CD4-positive, alpha-beta memory T cell (primary cell): Measurements from ENCODE around the gene ATRNL1. TPM values are rescaled to one million over a fixed set of nuclear protein-coding genes. Genes with fewer than 3 reads are reported as not detected.

Experiments
- CTCF ChIA-PET: fragments of 350-600 bp; sonication (Branson Sonifier 250); formaldehyde crosslinking; loops from one replicate; lab custom pipeline; 2021; ENCODE audit warnings: inconsistent platforms; ENCODE audit not compliant: partially characterized antibody; lab: Charles Lee
- POLR2A ChIA-PET: fragments of 350-600 bp; sonication (Branson Sonifier 250); formaldehyde crosslinking; loops from one replicate; lab custom pipeline; 2021; ENCODE audit not compliant: partially characterized antibody; lab: Charles Lee
- DNase-seq, 5 donors: peaks; one replicate each; pipeline versions ENCODE4 v3.0.0 to v3.0.0-alpha.2; 2020 to 2022; ENCODE audit warnings: mixed read lengths in 1 of 5
- H3K27ac ChIP-seq: one replicate; pipeline ENCODE4 v1.7.0; 2013; ENCODE audit warnings: low read depth, low read length
- H3K27me3 ChIP-seq: 2 replicates; pipeline ENCODE4 v1.7.0; 2013; ENCODE audit warnings: mild to moderate bottlenecking, low read length, moderate library complexity; ENCODE audit not compliant: insufficient read depth
- H3K36me3 ChIP-seq: 2 replicates; pipeline ENCODE4 v1.7.0; 2013; ENCODE audit warnings: mild to moderate bottlenecking, low read length, moderate library complexity; ENCODE audit not compliant: insufficient read depth
- H3K4me1 ChIP-seq: 2 replicates; pipeline ENCODE4 v1.7.0; 2013; ENCODE audit warnings: mild to moderate bottlenecking, low read length, moderate library complexity; ENCODE audit not compliant: insufficient read depth
- H3K4me3 ChIP-seq, 2 donors: one replicate each; pipeline ENCODE4 v1.7.0; 2013; ENCODE audit warnings: low read length in 2 of 2, mild to moderate bottlenecking in 1 of 2
- H3K9me3 ChIP-seq, 2 donors: one replicate each; pipeline ENCODE4 v1.7.0; 2013; ENCODE audit warnings: low read length in 2 of 2, control low read depth in 1 of 2; ENCODE audit not compliant: control insufficient read depth in 1 of 2
- H3K27ac Mint-ChIP-seq, 7 donors: one replicate each; pipeline ENCODE4 v1.8.0; 2020 to 2021; ENCODE audit warnings: mixed read lengths in 7 of 7, mild to moderate bottlenecking in 6 of 7, inconsistent platforms in 3 of 7, moderate library complexity in 3 of 7
- H3K27me3 Mint-ChIP-seq, 2 donors: one replicate each; pipeline ENCODE4 v1.8.0; 2020 to 2021; ENCODE audit warnings: mixed read lengths in 2 of 2
- H3K36me3 Mint-ChIP-seq, 2 donors: one replicate each; pipeline ENCODE4 v1.8.0; 2020 to 2021; ENCODE audit warnings: mixed read lengths in 2 of 2, inconsistent platforms in 1 of 2, mild to moderate bottlenecking in 1 of 2
- H3K4me1 Mint-ChIP-seq, 4 donors: one replicate each; pipeline ENCODE4 v1.8.0; 2020 to 2021; ENCODE audit warnings: mixed read lengths in 4 of 4, mild to moderate bottlenecking in 1 of 4
- H3K4me3 Mint-ChIP-seq, 8 donors: one replicate each; pipeline ENCODE4 v1.8.0; 2020 to 2021; ENCODE audit warnings: mixed read lengths in 8 of 8, mild to moderate bottlenecking in 7 of 8, moderate library complexity in 6 of 8, inconsistent platforms in 3 of 8
- H3K9me3 Mint-ChIP-seq, 8 donors: one replicate each; pipeline ENCODE4 v1.8.0; 2020 to 2021; ENCODE audit warnings: mixed read lengths in 8 of 8, mild to moderate bottlenecking in 5 of 8, inconsistent platforms in 3 of 8, moderate library complexity in 1 of 8
- intact Hi-C: fragments of 100-400 bp; cut with micrococcal nuclease; formaldehyde crosslinking; loops from one replicate; pipeline ENCODE4 v1.15.1; 2023
- polyA plus RNA-seq, 2 donors: library from polyadenylated mRNA; unstranded; fragments of 300-500 nt; fragmentation: Illumina TruSeq; gene quantifications; one replicate each; pipeline ENCODE4 v1.2.3, GENCODE V29; 2021
- total RNA-seq, 2 experiments: library from RNA; stranded (reverse); gene quantifications; one replicate each; pipeline ENCODE4 v1.2.3, GENCODE V29; 2021

Gene ATRNL1
- total and polyA plus RNA-seq, 4 experiments from 2014 or later: 0.23 to 0.50 TPM; not detected in 2

- Histone ChIP-seq H3K27ac (no peak overlapping the region), H3K9me3 (no peaks in the 10 kb centered on the region), H3K27me3 (no peaks in the 10 kb centered on the region), H3K36me3 (no peaks in the 10 kb centered on the region), H3K4me1 (no peaks in the 10 kb centered on the region), H3K4me3 (no peak overlapping the region)
- Mint-ChIP-seq H3K4me1 (no peaks in the 10 kb centered on the region), H3K4me3 (no peak overlapping the region), H3K27me3 (no peaks in the 10 kb centered on the region), H3K9me3 (peaks cover 0 to 8% (median 4%) of the 10 kb centered on the region in 8 donors), H3K36me3 (no peaks in the 10 kb centered on the region), H3K27ac (no peak overlapping the region)
- intact Hi-C loops: no loop called here
- POLR2A ChIA-PET: no interaction called here
- DNase-seq: peak in 1 of 5 donors; percentile 27
- CTCF ChIA-PET: no interaction called here
Observed at GRCh38 chr10:115854740-115855435, 761.7 kb downstream of the ATRNL1 start.

DNA sequence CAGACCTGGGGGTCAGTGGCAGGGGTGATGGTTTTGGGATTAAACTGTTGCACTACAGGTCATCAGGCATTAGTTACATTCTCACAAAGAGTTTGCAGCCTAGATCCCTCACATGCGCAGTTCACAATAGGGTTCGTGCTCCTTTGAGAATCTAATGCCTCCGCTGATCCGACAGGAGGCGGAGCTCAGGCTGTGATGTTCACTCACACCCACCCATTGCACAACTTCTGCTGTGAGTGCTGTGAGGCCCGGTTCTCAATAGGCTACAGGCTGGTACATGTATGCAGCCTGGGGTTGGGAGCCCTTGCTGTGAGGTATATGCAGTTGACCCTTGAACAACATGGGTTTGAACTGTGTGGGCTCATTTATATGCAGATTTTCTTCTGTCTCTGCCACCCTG is 763.4 kb downstream of the ATRNL1 start:
- CTCF ChIA-PET: no interaction called here

GRCh38 chr10:115857856-115858255 is 764.7 kb downstream of the ATRNL1 start:
- ChIA-PET POLR2A (no interaction called here), CTCF (no interaction called here)
- no peaks in the 10 kb centered on the region for H3K36me3 Mint-ChIP-seq
- no peak overlapping the region for H3K27ac Mint-ChIP-seq
- no peak overlapping the region for H3K27ac ChIP-seq
- no peaks in the 10 kb centered on the region for H3K27me3 ChIP-seq
- H3K4me3 Mint-ChIP-seq: no peak overlapping the region
- H3K36me3 ChIP-seq: no peaks in the 10 kb centered on the region
- peaks cover 0 to 10% (median 3%) of the 10 kb centered on the region in 8 donors for H3K9me3 Mint-ChIP-seq
- no peaks in the 10 kb centered on the region for H3K27me3 Mint-ChIP-seq
- no peaks in the 10 kb centered on the region for H3K9me3 ChIP-seq
- no peaks in the 10 kb centered on the region for H3K4me1 ChIP-seq
- DNase-seq: no peak
- H3K4me1 Mint-ChIP-seq: no peaks in the 10 kb centered on the region
- intact Hi-C loops: no loop called here
- no peak overlapping the region for H3K4me3 ChIP-seq

More for the DNA sequence above, 763.4 kb downstream of the ATRNL1 start:
- intact Hi-C loops: no loop called here
- Histone ChIP-seq H3K9me3 (no peaks in the 10 kb centered on the region), H3K4me3 (no peak overlapping the region), H3K27ac (no peak overlapping the region), H3K27me3 (no peaks in the 10 kb centered on the region), H3K4me1 (no peaks in the 10 kb centered on the region), H3K36me3 (no peaks in the 10 kb centered on the region)
- no peaks in the 10 kb centered on the region for H3K36me3 Mint-ChIP-seq
- no peaks in the 10 kb centered on the region for H3K27me3 Mint-ChIP-seq
- no peaks in the 10 kb centered on the region for H3K4me1 Mint-ChIP-seq
- DNase-seq: no peak
- H3K9me3 Mint-ChIP-seq: peaks cover 0 to 10% (median 4%) of the 10 kb centered on the region in 8 donors
- POLR2A ChIA-PET: no interaction called here
- H3K27ac Mint-ChIP-seq: no peak overlapping the region
- H3K4me3 Mint-ChIP-seq: no peak overlapping the region

DNA sequence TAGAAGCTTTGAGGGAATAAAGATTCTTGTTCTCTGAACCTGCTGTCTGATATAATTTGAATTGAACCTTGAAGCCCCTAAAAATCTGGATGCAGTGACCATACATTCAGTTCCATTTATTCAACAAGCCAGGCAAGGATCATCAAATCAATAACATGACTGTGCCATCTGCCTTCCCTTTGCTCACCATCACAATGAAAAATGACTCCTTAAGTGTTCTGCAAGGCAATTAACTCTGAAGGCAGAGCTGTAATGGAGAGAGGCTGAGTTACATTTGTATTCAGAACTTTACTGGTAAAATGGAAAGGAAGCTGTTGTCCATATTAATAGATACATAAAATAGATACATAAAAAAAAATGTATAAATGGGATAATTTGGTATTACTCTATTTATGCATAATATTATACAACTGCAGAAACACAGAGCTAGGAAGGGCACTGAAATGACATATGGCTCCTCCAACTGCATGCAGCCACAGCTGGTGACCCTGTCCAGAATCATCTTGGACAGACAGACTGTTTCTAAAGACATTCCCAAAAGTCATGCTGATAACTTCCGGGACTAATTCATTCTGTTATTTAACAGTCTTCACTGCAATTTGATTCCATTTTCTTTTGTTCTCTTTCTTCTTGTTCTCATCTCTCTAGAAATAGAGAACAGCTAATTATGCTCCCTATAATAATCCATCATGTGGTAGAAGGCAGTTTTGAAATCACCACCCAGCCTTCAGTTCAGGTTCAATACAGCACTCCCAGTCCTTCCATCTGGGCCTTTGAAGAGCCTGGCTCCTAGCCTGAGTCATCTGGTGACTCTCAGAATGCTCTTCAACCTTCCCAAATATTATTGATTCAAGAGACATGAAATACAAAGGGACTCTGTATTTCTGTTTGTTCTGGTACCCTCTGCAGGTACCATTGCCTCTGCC is 767.3 kb downstream of the ATRNL1 start:
- Mint-ChIP-seq H3K4me3 (no peak overlapping the region), H3K9me3 (peaks cover 0 to 8% (median 4%) of the 10 kb centered on the region in 8 donors), H3K4me1 (no peaks in the 10 kb centered on the region), H3K27ac (no peak overlapping the region), H3K27me3 (no peaks in the 10 kb centered on the region), H3K36me3 (no peaks in the 10 kb centered on the region)
- ChIA-PET POLR2A (no interaction called here), CTCF (no interaction called here)
- Histone ChIP-seq H3K4me1 (no peaks in the 10 kb centered on the region), H3K27ac (no peak overlapping the region), H3K4me3 (no peak overlapping the region), H3K9me3 (no peaks in the 10 kb centered on the region), H3K27me3 (no peaks in the 10 kb centered on the region), H3K36me3 (no peaks in the 10 kb centered on the region)
- intact Hi-C loops: no loop called here
- DNase-seq: no peak

DNA sequence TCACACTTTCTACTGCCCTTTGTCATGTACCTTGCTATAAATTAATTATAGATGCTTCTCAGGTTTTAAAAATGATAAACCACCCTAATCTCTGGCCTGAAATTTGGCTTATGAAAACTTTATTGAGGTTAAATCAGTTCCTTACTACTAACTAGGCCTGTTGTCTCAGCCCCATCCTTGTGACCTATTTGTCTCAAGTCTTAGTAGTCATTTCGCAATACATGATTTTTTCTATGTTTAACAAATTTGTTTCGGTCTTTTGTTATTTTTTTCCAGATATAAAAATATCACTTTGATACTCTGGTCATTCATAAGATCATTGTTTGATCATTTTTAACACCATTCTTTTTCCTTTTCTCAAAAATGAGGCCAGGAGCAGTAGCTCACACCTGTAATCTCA is 768.3 kb downstream of the ATRNL1 start:
- no peaks in the 10 kb centered on the region for H3K4me1 Mint-ChIP-seq
- intact Hi-C loops: no loop called here
- Histone ChIP-seq H3K36me3 (no peaks in the 10 kb centered on the region), H3K27me3 (no peaks in the 10 kb centered on the region), H3K27ac (no peak overlapping the region), H3K9me3 (no peaks in the 10 kb centered on the region), H3K4me1 (no peaks in the 10 kb centered on the region), H3K4me3 (no peak overlapping the region)
- no peaks in the 10 kb centered on the region for H3K27me3 Mint-ChIP-seq
- no peak for DNase-seq
- no peak overlapping the region for H3K4me3 Mint-ChIP-seq
- ChIA-PET CTCF (no interaction called here), POLR2A (no interaction called here)
- H3K27ac Mint-ChIP-seq: no peak overlapping the region
- H3K36me3 Mint-ChIP-seq: no peaks in the 10 kb centered on the region
- H3K9me3 Mint-ChIP-seq: peaks cover 0 to 8% (median 4%) of the 10 kb centered on the region in 8 donors

DNA sequence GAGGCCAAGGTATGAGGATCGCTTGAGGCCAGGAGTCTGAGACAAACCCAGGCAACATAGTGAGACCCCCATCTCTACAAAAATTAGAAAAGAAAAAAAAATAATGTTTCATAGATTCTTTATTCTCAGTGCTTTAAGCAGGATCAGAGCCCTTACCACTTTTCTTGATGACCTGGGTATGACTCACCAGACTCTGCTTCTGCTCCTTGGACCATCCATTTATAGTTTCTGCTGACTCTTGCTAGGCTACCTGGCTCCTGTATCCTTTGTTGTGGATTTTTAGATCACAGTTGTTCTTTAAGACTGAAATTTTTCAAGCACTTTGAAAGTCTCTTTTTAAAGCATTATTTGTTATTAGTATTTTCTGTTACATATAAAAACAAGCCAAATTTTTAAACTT is 768.7 kb downstream of the ATRNL1 start:
- H3K27me3 Mint-ChIP-seq: no peaks in the 10 kb centered on the region
- peaks cover 0 to 8% (median 4%) of the 10 kb centered on the region in 8 donors for H3K9me3 Mint-ChIP-seq
- DNase-seq: no peak
- no peaks in the 10 kb centered on the region for H3K4me1 Mint-ChIP-seq
- ChIA-PET CTCF (no interaction called here), POLR2A (no interaction called here)
- H3K4me3 Mint-ChIP-seq: no peak overlapping the region
- H3K27ac Mint-ChIP-seq: no peak overlapping the region
- Histone ChIP-seq H3K36me3 (no peaks in the 10 kb centered on the region), H3K9me3 (no peaks in the 10 kb centered on the region), H3K4me1 (no peaks in the 10 kb centered on the region), H3K4me3 (no peak overlapping the region), H3K27ac (no peak overlapping the region), H3K27me3 (no peaks in the 10 kb centered on the region)
- H3K36me3 Mint-ChIP-seq: no peaks in the 10 kb centered on the region
- intact Hi-C loops: no loop called here

DNA sequence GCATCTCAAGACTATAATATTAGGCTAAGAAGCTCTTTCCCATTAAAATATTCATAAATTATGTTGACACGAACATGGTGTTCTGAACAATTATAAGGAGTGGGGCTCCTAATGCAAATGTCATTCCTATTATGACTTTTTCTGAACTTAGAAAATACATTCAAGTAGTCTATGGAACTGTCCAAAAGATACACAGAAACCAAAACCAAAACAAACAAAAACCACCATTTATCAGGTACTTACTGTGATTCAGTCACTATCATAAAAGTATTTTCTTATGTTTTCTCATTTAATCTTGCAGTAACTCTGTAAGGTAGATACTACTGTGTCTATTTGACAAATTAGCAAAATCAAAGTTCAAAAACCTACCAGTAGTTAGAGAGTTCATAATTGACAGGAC is 773.0 kb downstream of the ATRNL1 start:
- no peak overlapping the region for H3K27ac Mint-ChIP-seq
- H3K36me3 Mint-ChIP-seq: no peaks in the 10 kb centered on the region
- peaks cover 0 to 4% (median under 1%) of the 10 kb centered on the region in 8 donors for H3K9me3 Mint-ChIP-seq
- intact Hi-C loops: no loop called here
- H3K27me3 Mint-ChIP-seq: no peaks in the 10 kb centered on the region
- ChIA-PET CTCF (no interaction called here), POLR2A (no interaction called here)
- Histone ChIP-seq H3K36me3 (no peaks in the 10 kb centered on the region), H3K27me3 (no peaks in the 10 kb centered on the region), H3K4me3 (no peak overlapping the region), H3K27ac (no peak overlapping the region), H3K9me3 (no peaks in the 10 kb centered on the region), H3K4me1 (no peaks in the 10 kb centered on the region)
- DNase-seq: no peak
- no peaks in the 10 kb centered on the region for H3K4me1 Mint-ChIP-seq
- H3K4me3 Mint-ChIP-seq: no peak overlapping the region
